Ishikawa (cell line): ENCODE measurements around the gene FPGT.

Experiments used
- CEBPB ChIP-seq: IDR thresholded peaks from 2 replicates; pipeline ENCODE4 v1.6.1; 2012
- CREB1 ChIP-seq: IDR thresholded peaks from 2 replicates; pipeline ENCODE4 v1.6.1; 2012; ENCODE audit warnings: low read depth
- EP300 ChIP-seq: IDR thresholded peaks from 2 replicates; pipeline ENCODE4 v1.6.1; 2012; ENCODE audit warnings: borderline replicate concordance
- TEAD4 ChIP-seq: IDR thresholded peaks from 2 replicates; pipeline ENCODE4 v1.6.1; 2012
- TF ChIP-seq, protein P1 (sequence below): IDR thresholded peaks from 2 replicates; pipeline ENCODE4 v1.6.1; 2012

DNA sequence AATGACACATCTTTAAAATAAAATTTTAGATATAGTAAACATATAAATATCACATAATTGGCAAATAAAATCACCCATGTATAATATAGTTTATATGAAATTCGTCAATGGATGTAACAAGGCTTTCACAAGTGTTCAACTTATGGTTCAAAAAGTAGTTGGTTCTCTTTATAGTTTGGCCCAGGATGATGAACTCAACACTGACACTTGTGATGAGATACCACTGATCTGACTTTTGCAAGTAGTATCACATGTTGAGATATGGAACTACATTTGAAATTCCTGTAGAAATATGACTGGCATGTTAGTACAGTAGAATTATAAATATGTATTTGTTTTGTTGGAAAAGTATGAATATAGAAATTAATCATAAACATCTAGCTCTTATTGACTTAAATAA, 39.0 kb downstream of the FPGT start:
- no peak for TF ChIP-seq EP300
- TF ChIP-seq CEBPB = no peak
- no peak for TF ChIP-seq TEAD4
- TF ChIP-seq, protein P1, sequence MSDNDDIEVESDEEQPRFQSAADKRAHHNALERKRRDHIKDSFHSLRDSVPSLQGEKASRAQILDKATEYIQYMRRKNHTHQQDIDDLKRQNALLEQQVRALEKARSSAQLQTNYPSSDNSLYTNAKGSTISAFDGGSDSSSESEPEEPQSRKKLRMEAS = no peak
- TF ChIP-seq CREB1 = no peak
